HepG2 (cell line): ENCODE data around the gene DOCK11. TPM values are rescaled to one million over a fixed set of nuclear protein-coding genes. Genes with fewer than 3 reads are reported as not detected.

Experiments
- ATAC-seq: fragments of 200-7000 bp; cut with Tn5 transposase; 3 replicates; pipeline ENCODE4 v1.9.1; 2020; ENCODE audit warnings: mild to moderate bottlenecking, moderate library complexity
- BruUV-seq: library from RNA; stranded (reverse); fragments of 400-500 nt; replicated peaks from 2 replicates; lab custom pipeline; 2021; lab: Mats Ljungman, UMichigan
- CTCF ChIA-PET: fragments of 300-600 bp; formaldehyde crosslinking; extraction: SDS; loops from one replicate; lab custom pipeline; 2021; ENCODE audit warnings: low total read pairs, inconsistent platforms, low intra/inter-chr PET ratio; lab: Yijun Ruan, JAX
- POLR2A ChIA-PET: fragments of 350-600 bp; sonication (Branson Sonifier 250); formaldehyde crosslinking; loops from one replicate; lab custom pipeline; 2020; ENCODE audit warnings: antibody characterized with exemption, inconsistent platforms; lab: Yijun Ruan, JAX
- DNase-seq: peaks from one replicate; pipeline ENCODE4 v3.0.0-alpha.2; 2015; ENCODE audit warnings: low spot score
- FAIRE-seq: peaks from 3 replicates; lab custom pipeline; 2011; peaks lifted over from hg19 to GRCh38; lab: Jason Lieb, UNC
- H2AFZ ChIP-seq: one replicate; pipeline ENCODE4 v1.6.1; 2011; ENCODE audit warnings: low read length, inconsistent platforms
- H3K27ac ChIP-seq: fragments of 300-600 bp; 3 replicates; pipeline ENCODE4 v1.8.0; 2011; ENCODE audit warnings: mixed run types, mild to moderate bottlenecking, mixed read lengths, low read length, inconsistent platforms; ENCODE audit not compliant: insufficient read depth; ENCODE audit errors: extremely low read length
- H3K27me3 ChIP-seq, 2 experiments: fragments of 200-600 bp in 1 of 2; 2 replicates in 1 of 2; 3 replicates in 1 of 2; pipeline versions ENCODE4 v1.6.0 to v1.8.0; 2011; ENCODE audit warnings: low read length in 2 of 2, mild to moderate bottlenecking in 2 of 2, moderate library complexity in 2 of 2, inconsistent platforms in 1 of 2; ENCODE audit not compliant: insufficient read depth in 2 of 2, control insufficient read depth in 1 of 2
- H3K36me3 ChIP-seq, 2 experiments: fragments of 200-600 bp in 1 of 2; replicated peaks in 1 of 2; 2 replicates in 1 of 2; 3 replicates in 1 of 2; pipeline versions ENCODE4 v1.5.1 to v1.8.0; 2011; ENCODE audit warnings: low read length in 2 of 2, inconsistent platforms in 1 of 2; ENCODE audit not compliant: insufficient read depth in 2 of 2, control insufficient read depth in 1 of 2
- H3K4me1 ChIP-seq: 2 replicates; pipeline ENCODE4 v1.5.1; 2012; ENCODE audit warnings: low read length, inconsistent platforms; ENCODE audit not compliant: insufficient read depth
- H3K4me2 ChIP-seq: 2 replicates; pipeline ENCODE4 v1.6.0; 2011; ENCODE audit warnings: low read depth, low read length, inconsistent platforms
- H3K4me3 ChIP-seq, 3 experiments: fragments of 200-600 bp in 1 of 3; sonication (generic), shearing (Covaris generic) in 1 of 3; replicated peaks in 1 of 3; 2 replicates each; pipeline ENCODE4 v1.5.1; 2011 to 2016; ENCODE audit warnings: low read length in 3 of 3, inconsistent platforms in 2 of 3, low read depth in 2 of 3, mild to moderate bottlenecking in 2 of 3, control low read depth in 1 of 3, mixed read lengths in 1 of 3; ENCODE audit not compliant: insufficient read depth in 1 of 3
- H3K79me2 ChIP-seq: one replicate; pipeline ENCODE4 v1.6.1; 2011; ENCODE audit warnings: low read length, inconsistent platforms; ENCODE audit not compliant: insufficient read depth
- H3K9ac ChIP-seq: 2 replicates; pipeline ENCODE4 v1.6.0; 2011; ENCODE audit warnings: mild to moderate bottlenecking, low read depth, low read length, inconsistent platforms; ENCODE audit not compliant: insufficient read depth
- H3K9me3 ChIP-seq: 2 replicates; pipeline ENCODE4 v1.5.1; 2012; ENCODE audit warnings: mild to moderate bottlenecking, low read length
- H4K20me1 ChIP-seq: 2 replicates; pipeline ENCODE4 v1.6.0; 2011; ENCODE audit warnings: inconsistent platforms, mild to moderate bottlenecking, low read length, moderate library complexity; ENCODE audit not compliant: insufficient read depth
- E2F5 ChIP-seq: sonication (generic); formaldehyde crosslinking; conservative IDR thresholded peaks from 2 replicates; pipeline ENCODE4 v1.4.0; 2020; ENCODE audit warnings: missing genetic modification reagents
- ETV6 ChIP-seq: sonication (generic); formaldehyde crosslinking; conservative IDR thresholded peaks from 2 replicates; pipeline ENCODE4 v1.4.0; 2020; ENCODE audit warnings: missing genetic modification reagents
- ZFP36L2 ChIP-seq: sonication (generic); formaldehyde crosslinking; IDR thresholded peaks from 2 replicates; pipeline ENCODE4 v1.4.0; 2020; ENCODE audit warnings: missing genetic modification reagents
- ZFP37 ChIP-seq: sonication (generic); formaldehyde crosslinking; IDR thresholded peaks from 2 replicates; pipeline ENCODE4 v1.4.0; 2020; ENCODE audit warnings: missing genetic modification reagents, borderline replicate concordance
- ZNF432 ChIP-seq: sonication (generic); formaldehyde crosslinking; IDR thresholded peaks from 2 replicates; pipeline ENCODE4 v1.5.0; 2020; ENCODE audit warnings: missing genetic modification reagents, mild to moderate bottlenecking, borderline replicate concordance
- ZSCAN22 ChIP-seq: sonication (generic); formaldehyde crosslinking; IDR thresholded peaks from 2 replicates; pipeline ENCODE4 v1.4.0; 2020; ENCODE audit warnings: mild to moderate bottlenecking, missing genetic modification reagents
- WGBS: methylation state at CpG from one replicate; pipeline ENCODE4 v1.1.6; 2017; ENCODE audit warnings: low lambda C conversion rate; 5-methylcytosine and 5-hydroxymethylcytosine counted together
- in situ Hi-C: cut with HindIII; loops from 2 replicates; pipeline ENCODE4 v1.10.0; 2017; ENCODE audit warnings: low pct_unique_long_range_greater_than_20kb; ENCODE audit not compliant: extremely low pct_ligation_motif_present
- intact Hi-C: fragments of 100-400 bp; cut with micrococcal nuclease; formaldehyde crosslinking; loops from one replicate; pipeline ENCODE4 v1.10.0; 2022; ENCODE audit not compliant: unreplicated experiment
- polyA plus RNA-seq, 8 experiments: library from polyadenylated mRNA; depleted of rRNA in 3 of 8; stranded (reverse) in 7 of 8; unstranded in 1 of 8; fragments of >200 nt; fragmentation: Illumina TruSeq in 4 of 8; extraction: Trizol in 4 of 8; gene quantifications; 2 replicates each; pipeline versions ENCODE4 v1.2.1 to v1.2.3, GENCODE V29; 2011 to 2016; ENCODE audit warnings: low read depth in 4 of 8, missing spikeins in 1 of 8, mixed read lengths in 1 of 8; ENCODE audit not compliant: insufficient read depth in 1 of 8
- total RNA-seq, 5 experiments: library from RNA; depleted of rRNA; stranded (reverse); fragments of >200 nt; fragmentation: Illumina TruSeq; extraction: Trizol; gene quantifications; 2 replicates each; pipeline ENCODE4 v1.2.3, GENCODE V29; 2016; ENCODE audit warnings: low read depth in 1 of 5
- TF ChIP-seq, protein P1 (sequence below): sonication (generic); formaldehyde crosslinking; conservative IDR thresholded peaks from 2 replicates; pipeline ENCODE4 v1.4.0; 2020; ENCODE audit warnings: missing genetic modification reagents

Gene DOCK11
- total and polyA plus RNA-seq, 2 of the 13 experiments (the other 11 are each of a cell fraction or from before 2014, with no cell fraction given): 0.02 to 0.12 TPM

- ATAC-seq: no peak
- intact Hi-C loops: no loop called here
Observed at GRCh38 chrX:118720058-118720707, 224.6 kb downstream of the DOCK11 start.

More at GRCh38 chrX:118720058-118720707, 224.6 kb downstream of the DOCK11 start:
- Histone ChIP-seq H3K4me3 (no peak overlapping the region), H4K20me1 (no peaks in the 10 kb centered on the region), H3K27ac (no peak overlapping the region), H3K9ac (no peak overlapping the region), H3K79me2 (no peaks in the 10 kb centered on the region), H2AFZ (no peak overlapping the region), H3K9me3 (no peaks in the 10 kb centered on the region), H3K4me1 (peaks cover 19% of the 10 kb centered on the region), H3K27me3 (no peaks in the 10 kb centered on the region), H3K4me2 (no peak overlapping the region), H3K36me3 (no peaks in the 10 kb centered on the region)
- FAIRE-seq: no peak
- TF ChIP-seq ZFP37: no peak
- TF ChIP-seq ZSCAN22 (CRISPR knock-in tag): no peak
- TF ChIP-seq, protein P1, sequence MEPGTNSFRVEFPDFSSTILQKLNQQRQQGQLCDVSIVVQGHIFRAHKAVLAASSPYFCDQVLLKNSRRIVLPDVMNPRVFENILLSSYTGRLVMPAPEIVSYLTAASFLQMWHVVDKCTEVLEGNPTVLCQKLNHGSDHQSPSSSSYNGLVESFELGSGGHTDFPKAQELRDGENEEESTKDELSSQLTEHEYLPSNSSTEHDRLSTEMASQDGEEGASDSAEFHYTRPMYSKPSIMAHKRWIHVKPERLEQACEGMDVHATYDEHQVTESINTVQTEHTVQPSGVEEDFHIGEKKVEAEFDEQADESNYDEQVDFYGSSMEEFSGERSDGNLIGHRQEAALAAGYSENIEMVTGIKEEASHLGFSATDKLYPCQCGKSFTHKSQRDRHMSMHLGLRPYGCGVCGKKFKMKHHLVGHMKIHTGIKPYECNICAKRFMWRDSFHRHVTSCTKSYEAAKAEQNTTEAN (CRISPR knock-in tag): no peak
- no peak for TF ChIP-seq ETV6
- no peak for TF ChIP-seq ZNF432 (CRISPR knock-in tag)
- TF ChIP-seq ZFP36L2 (CRISPR knock-in tag): no peak
- no peak for TF ChIP-seq E2F5 (CRISPR knock-in tag)
- DNase-seq: no peak
- in situ Hi-C loops: no loop called here
- BruUV-seq: no TSS peak
- CTCF ChIA-PET: no interaction called here
- WGBS: 40% methylated on average over 3 of the region's 3 CpGs
- POLR2A ChIA-PET: no interaction called here
